Measurements from ENCODE around the gene LARGE1. TPM values are rescaled to one million over a fixed set of nuclear protein-coding genes. Genes with fewer than 3 reads are reported as not detected.

LARGE1 gene
- total RNA-seq, 4 donors from 2014 or later, result 78.1 to 156 (median 104) TPM

DNA sequence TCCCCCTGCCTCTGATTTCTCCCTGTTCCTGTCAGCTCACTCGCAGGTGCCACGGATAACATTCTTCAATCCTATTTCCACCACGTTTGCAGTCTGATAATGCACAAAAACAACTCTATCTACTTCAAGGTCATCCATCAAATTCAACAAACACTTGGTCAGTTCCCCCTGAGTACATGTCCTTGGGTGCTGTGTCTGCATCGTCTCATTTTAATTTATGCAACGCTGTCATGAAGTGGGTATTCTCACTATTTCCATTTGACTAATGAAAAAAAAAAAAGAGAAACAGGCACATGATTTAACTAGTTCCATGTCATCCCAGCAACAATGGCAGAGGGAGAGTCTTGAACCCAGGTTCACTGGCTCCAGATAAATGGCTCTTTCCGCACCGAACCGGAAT is 262.6 kb downstream of the LARGE1 start:
- H3K9me3 ChIP-seq, result no peaks in the 10 kb centered on the region
- TF ChIP-seq POLR2A (IDR thresholded peaks at IDR 0.05), result no peak
- TF ChIP-seq, protein P1, sequence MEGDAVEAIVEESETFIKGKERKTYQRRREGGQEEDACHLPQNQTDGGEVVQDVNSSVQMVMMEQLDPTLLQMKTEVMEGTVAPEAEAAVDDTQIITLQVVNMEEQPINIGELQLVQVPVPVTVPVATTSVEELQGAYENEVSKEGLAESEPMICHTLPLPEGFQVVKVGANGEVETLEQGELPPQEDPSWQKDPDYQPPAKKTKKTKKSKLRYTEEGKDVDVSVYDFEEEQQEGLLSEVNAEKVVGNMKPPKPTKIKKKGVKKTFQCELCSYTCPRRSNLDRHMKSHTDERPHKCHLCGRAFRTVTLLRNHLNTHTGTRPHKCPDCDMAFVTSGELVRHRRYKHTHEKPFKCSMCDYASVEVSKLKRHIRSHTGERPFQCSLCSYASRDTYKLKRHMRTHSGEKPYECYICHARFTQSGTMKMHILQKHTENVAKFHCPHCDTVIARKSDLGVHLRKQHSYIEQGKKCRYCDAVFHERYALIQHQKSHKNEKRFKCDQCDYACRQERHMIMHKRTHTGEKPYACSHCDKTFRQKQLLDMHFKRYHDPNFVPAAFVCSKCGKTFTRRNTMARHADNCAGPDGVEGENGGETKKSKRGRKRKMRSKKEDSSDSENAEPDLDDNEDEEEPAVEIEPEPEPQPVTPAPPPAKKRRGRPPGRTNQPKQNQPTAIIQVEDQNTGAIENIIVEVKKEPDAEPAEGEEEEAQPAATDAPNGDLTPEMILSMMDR (IDR thresholded peaks at IDR 0.05), result no peak
- no peaks in the 10 kb centered on the region for H3K4me1 ChIP-seq
- H3K27me3 ChIP-seq, result no peaks in the 10 kb centered on the region
- DNase-seq, result no peak
- no peak overlapping the region for H3K27ac ChIP-seq
- no peak overlapping the region for H3K4me3 ChIP-seq
- no peaks in the 10 kb centered on the region for H3K36me3 ChIP-seq

DNA sequence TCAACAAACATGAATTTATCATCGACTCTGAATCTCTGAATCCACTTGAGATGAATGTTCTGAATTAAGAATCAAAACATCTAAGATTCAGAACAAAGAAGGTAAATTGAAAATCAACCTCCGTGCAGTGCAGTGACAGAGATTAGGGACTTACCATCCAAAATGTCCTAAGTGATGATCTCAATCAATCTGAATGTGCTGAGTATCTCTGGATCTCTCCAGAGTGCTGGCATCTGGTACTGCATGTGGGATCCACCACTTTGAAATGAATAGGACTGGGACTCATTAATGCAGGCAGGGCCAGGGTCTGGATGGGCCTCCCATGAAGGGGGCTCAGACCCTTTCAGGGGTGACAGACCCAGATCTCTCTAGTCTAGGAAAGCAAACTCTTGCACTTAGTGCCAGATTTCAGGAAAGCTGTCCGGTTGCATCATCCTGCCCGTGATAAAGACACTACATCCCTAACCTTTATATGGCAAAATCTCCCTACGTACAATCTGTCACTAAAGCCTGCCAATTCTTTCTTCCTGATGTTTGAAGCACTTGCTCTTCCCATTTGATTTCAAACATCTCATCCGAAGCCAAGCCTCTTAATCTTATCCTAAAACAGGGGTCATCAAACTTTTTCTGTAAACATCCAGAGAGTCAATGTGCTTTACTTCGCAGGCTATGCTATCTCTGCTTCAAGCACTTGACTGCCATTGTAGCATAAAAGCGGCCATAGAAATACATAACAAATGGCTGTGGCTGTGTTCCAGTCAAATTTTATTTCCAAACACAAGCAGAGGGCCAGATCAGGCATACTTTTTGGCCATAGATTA is 263.3 kb downstream of the LARGE1 start:
- Histone ChIP-seq H3K36me3 (no peaks in the 10 kb centered on the region), H3K27me3 (no peaks in the 10 kb centered on the region), H3K9me3 (no peaks in the 10 kb centered on the region), H3K4me1 (no peaks in the 10 kb centered on the region), H3K27ac (no peak overlapping the region), H3K4me3 (no peak overlapping the region)
- no peak for DNase-seq
- TF ChIP-seq POLR2A (IDR thresholded peaks at IDR 0.05), result no peak
- TF ChIP-seq, protein P1 (IDR thresholded peaks at IDR 0.05), result no peak

DNA sequence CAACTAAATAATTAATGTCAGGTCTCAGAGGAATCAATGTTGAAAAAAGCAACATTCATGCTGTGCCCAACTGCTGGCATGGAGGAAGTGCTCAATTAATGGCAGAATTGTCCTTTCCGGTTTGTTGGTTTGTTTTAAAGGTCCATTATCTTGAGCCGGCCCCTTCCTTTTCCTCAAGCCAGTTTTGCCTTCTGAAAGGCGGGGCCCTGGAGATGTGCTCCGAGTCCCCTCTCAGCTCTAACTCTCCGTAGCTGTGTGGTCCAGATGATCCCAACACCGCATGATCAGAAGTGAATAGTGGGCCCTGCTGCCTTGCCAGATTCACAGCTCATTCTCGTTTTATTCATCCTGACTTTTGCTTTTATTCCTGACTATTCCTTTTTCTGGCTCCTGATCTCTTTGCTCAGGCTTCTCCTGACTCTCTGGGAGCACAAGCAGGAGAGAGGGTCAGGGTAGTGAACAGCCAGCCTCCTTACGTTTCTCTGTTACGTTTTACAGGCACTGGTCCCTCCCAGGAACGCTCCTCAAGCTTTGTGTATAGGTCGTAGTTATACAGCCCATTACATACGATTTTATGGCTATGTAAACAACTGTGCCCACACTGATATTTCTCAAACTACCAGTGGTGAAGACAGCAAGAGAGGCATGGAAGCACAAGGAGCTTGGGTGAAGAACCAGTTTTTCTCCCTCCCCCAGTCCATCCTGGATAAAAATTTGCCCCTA is 265.9 kb downstream of the LARGE1 start:
- Histone ChIP-seq H3K9me3 (no peaks in the 10 kb centered on the region), H3K27me3 (no peaks in the 10 kb centered on the region), H3K4me3 (no peak overlapping the region), H3K4me1 (no peaks in the 10 kb centered on the region), H3K36me3 (peaks cover 0 to 9% (median 0%) of the 10 kb centered on the region in 3 donors), H3K27ac (no peak overlapping the region)
- no peak for DNase-seq
- TF ChIP-seq, protein P1 (IDR thresholded peaks at IDR 0.05), result no peak
- no peak for TF ChIP-seq POLR2A (IDR thresholded peaks at IDR 0.05)

DNA sequence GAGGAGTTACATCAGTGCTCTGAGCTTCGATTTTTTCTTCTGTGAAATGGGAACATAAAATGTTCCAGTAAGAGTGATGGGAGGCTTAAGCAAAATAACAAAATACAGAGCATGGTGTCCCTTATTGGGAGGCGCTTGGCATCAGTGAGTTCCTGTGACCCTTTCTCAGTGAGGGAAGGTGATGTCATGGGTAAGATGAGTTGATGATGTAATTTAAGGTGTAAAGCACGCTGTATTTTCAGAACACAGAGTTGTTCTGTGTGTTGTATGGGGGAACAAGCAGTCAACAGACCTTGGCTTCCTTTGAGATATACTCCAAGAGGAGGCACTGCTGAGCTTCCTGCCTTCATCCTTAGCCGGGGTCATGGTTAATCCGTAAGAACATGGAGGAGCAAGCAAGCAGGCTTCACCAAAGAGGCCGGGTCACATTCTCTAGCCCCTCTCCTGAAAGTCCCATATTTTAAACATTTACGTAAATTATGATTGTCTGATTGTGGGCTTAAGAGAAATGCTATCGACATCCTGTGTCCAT is 266.7 kb downstream of the LARGE1 start:
- no peaks in the 10 kb centered on the region for H3K9me3 ChIP-seq
- no peaks in the 10 kb centered on the region for H3K27me3 ChIP-seq
- H3K4me1 ChIP-seq, result no peaks in the 10 kb centered on the region
- no peak for DNase-seq
- H3K27ac ChIP-seq, result no peak overlapping the region
- TF ChIP-seq, protein P1 (IDR thresholded peaks at IDR 0.05), result no peak
- TF ChIP-seq POLR2A (IDR thresholded peaks at IDR 0.05), result no peak
- peaks cover 0 to 9% (median 0%) of the 10 kb centered on the region in 3 donors for H3K36me3 ChIP-seq
- no peak overlapping the region for H3K4me3 ChIP-seq

DNA sequence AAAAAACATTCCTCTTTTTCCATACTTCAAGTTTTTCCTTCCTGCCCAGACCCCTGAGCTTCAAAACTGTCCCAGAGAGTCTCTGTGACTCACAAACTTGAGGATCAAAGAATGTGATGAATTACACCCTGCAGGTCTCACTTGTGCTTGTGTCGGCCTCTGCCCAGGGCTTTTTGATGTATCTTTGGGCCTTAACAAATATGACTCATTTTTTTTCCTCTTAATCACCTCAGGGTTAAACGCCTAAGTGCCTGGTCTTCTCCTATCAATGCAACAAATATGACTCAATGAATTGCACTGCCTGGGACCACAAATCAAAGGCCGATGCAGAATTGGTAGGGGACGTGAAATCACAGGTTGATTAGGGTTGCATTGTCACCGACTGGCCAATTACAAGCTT is 267.7 kb downstream of the LARGE1 start:
- Histone ChIP-seq H3K27ac (no peak overlapping the region), H3K36me3 (peaks cover 0 to 9% (median 0%) of the 10 kb centered on the region in 3 donors), H3K9me3 (no peaks in the 10 kb centered on the region), H3K4me1 (no peaks in the 10 kb centered on the region), H3K4me3 (no peak overlapping the region), H3K27me3 (no peaks in the 10 kb centered on the region)
- DNase-seq, result no peak
- no peak for TF ChIP-seq POLR2A (IDR thresholded peaks at IDR 0.05)
- TF ChIP-seq, protein P1 (IDR thresholded peaks at IDR 0.05), result no peak

All from Peyer's patch (tissue), 4 donors.